Measurements from ENCODE around the gene CHIC2.

DNA sequence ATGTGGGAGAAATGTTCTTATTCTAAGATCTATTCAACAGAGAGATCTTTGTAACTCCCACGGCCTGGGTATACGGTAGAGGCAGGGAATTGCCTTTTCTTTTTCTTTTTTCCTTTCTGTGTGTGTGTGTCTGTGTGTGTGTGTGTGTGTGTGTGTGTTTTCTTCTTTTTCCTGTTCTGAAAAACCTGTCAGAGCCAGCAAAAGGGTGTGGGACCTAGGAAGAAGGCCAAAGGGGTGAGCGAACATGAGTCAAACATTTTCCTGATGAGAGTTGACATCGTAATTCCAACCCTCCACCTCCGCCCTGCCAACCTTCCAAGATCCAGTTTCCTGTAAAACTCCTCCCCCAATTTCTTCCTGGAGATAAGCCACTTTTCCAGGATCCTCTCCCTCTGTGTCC is 2.8 kb upstream of the CHIC2 start:
- TF ChIP-seq GATA2 (IDR thresholded peaks at IDR 0.05; ENCODE audit: low read depth, low read length) (no peak), GATA3 (IDR thresholded peaks at IDR 0.05; ENCODE audit: low read depth, low read length) (no peak)

Data from SH-SY5Y (cell line).